Stimulated activated CD4-positive, alpha-beta T cell treated with anti-CD3 and anti-CD28 coated beads, Interleukin-15, amount 100 ng/mL, for 1 hour (primary cell): ENCODE measurements around the gene CHPF.

ENCODE experiments used
- DNase-seq, 2 donors: peaks; one replicate each; pipeline ENCODE4 v3.0.0-alpha.2; 2020; ENCODE audit warnings: low read depth in 1 of 2, low spot score in 1 of 2

The CHPF gene

DNA sequence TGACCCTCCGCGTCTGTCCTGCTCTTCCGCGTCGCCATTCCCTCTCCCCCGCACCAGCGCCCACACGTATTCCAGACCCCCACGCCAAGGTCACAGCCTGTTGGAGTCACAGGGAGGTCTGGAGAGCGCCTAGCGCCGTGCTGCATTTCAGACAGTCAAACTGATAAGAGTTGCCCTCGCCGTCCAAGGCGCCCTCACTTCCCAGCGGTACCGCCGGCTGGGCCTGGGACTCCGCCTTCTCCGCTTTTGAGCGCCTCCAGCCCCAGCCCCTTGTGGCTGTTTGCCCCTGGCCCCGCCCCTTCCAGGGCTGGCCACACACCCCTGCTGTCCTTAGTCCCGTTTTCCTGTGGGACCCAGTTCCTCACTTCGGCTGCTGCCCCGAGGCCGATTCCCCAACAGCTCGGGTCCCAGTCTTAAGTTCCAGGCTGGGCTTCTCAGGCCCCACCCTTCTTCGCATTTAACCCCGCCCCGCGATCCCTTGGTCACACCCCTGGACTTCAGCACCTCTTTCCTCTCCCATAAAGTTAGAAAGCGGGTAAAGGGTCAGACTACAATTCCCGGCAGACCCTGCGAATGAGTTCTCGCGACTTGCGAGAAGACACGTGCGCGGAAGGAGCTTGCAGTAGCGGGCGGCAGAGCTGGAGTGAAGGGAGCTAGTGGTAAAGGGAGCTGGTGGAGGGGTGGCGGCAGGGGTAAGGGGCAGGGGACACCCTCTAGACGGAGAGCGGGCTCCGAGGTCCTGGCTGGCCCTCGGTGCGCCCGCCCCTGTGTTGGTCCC, 45.1 kb downstream of the CHPF start, which contains the start of gene GMPPA:
GMPPA (plus strand) TSS at position 612 of the 778 bp plus-strand sequence. CDS start 1,085 bp downstream, outside the sequence.
- DNase-seq = peak; percentile 80 to 83

- no peak for DNase-seq
These were observed 45.9 kb downstream of the CHPF start for GRCh38 chr2:219497495-219498279.

DNA sequence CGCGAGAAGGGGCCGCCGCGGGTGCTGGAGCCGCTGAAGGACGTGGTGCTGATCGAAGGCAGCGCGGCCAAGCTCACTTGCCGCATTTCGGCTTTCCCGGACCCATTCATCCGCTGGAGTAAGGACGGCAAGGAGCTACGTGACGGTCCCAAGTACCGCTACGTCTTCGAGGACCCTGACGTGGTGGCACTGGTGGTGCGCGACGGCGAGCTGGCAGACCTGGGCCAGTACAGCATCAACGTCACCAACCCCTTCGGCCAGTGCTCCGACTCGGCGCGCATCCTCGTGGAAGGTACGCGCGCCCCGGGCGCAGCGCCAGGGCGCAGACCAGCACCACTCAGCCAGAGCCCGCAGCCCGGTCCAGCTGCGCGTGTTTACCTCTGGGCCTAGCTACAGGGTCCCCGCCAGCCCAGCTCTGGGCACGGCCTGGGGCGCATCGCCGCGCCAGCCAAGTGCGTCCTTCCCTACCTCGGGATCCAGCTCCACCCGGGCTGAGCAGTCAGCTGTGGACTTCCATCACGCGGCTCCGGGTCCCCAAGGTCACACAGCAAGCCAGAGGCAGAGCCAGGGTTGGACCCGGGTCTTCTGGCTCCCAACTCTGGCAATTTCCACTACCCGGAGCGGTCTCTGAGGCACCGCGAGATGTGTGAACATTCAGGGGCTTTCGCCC, 46.6 kb downstream of the CHPF start:
- no peak for DNase-seq

- no peak for DNase-seq
These were observed 47.3 kb downstream of the CHPF start for GRCh38 chr2:219496247-219496824.

DNA sequence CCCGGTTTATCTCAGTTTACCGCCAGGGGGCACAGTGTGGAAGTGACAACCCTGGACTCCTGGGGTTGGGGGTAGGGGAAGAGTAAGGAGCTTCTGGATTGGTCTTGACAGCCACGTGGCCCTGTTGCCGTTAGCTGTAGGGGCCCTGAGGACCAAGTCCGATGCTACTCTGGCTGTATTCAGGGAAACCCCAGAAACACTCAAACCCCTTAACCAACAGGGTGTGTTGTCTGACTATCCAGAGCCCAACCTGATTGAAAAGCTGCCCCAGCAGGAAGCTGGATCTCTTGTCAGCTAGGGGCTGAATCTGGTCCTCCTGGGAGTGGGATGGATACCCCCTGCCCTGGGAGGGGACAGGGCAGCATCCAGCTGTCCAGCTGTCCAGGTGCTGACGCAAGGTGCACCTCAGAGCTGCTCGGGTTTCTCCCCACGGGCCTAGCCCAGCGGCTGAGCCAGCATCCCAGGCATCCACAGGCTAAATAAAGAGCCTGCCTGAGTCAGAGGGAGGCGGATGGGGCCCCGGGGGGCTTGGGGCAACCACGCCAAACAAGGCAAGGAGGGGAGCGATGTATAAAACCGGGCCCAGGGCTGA, 48.0 kb downstream of the CHPF start:
- DNase-seq = peak in 1 of 2 donors; percentile 16

DNA sequence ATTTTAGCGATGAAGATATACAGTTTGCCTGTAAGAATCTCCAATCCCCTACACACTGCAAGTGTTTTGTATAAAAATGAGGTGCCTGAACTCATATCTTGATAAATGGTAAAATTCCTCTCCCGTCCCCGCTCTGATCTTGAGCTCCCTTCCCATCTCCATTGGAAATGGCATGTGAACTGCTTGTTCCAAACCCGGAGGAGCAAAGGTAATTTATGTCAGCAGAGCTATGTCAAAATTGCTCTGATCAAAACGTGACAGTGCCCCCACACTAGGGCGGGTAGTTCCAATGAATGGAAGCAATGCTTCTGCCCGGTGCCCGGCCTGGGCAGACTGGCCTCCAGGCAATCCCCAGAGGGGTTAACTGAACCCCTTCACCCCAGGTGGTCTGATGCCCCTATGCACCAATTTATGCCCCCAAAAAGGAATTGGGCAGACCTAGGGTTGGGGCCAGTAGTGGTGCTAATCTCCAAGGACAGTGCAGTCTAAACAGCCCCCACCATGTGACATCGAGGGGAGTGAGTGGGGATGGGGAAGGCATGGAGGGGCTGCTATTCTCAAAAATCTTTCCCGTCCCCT, 48.6 kb downstream of the CHPF start:
- no peak for DNase-seq

DNA sequence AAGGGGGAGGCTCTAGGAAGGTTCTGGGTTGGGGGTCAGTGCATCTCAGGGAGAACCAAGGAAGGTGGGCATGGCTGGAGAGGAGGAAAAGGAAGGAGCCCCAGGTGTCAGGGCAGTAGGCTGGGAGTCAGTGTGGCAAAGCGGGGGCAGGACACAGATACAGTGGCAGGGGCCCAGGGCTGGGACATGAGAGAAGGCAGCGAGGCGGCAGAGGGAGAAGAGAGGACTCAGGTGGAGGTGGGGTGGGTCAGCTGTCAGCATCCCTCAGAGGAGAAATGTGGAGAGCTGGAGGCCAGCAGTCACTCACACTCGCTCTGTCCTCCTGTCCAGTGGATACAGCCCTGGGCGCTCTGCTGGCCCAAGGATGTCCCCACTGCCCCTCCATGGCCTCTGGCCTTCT, 50.5 kb downstream of the CHPF start:
- DNase-seq = no peak

DNA sequence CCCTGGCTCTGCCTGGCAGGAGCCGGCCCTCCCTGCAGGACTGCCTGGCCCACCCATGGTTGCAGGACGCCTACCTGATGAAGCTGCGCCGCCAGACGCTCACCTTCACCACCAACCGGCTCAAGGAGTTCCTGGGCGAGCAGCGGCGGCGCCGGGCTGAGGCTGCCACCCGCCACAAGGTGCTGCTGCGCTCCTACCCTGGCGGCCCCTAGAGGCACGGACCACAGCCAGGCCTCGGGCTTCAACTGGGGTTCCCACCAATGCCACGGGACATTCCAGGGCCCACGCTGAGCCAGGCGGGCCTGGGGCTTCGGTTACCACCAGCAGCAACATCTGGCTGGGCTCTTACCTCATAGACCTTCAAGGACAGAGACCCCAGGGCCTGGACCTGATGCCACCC, 51.0 kb downstream of the CHPF start:
- no peak for DNase-seq

GRCh38 chr2:219491278-219491963, 52.2 kb downstream of the CHPF start:
- DNase-seq = no peak

DNA sequence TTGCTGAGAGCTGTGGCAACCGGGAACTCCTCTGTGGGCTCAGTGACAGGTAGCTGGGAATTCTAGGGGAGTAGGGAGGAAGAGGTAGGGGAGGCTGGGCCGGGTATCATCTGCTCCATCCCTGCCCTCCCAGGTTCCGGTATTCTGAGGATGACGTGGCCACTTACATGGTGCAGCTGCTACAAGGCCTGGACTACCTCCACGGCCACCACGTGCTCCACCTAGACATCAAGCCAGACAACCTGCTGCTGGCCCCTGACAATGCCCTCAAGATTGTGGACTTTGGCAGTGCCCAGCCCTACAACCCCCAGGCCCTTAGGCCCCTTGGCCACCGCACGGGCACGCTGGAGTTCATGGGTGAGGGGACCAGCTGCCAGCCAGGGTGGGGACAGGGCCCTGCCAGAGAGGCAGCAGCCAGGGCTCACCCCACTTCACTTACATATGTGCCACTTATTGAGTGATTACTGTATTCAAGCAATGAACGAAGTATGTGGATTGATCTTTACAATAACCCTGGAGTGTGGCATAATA, 52.9 kb downstream of the CHPF start:
- DNase-seq = no peak

DNA sequence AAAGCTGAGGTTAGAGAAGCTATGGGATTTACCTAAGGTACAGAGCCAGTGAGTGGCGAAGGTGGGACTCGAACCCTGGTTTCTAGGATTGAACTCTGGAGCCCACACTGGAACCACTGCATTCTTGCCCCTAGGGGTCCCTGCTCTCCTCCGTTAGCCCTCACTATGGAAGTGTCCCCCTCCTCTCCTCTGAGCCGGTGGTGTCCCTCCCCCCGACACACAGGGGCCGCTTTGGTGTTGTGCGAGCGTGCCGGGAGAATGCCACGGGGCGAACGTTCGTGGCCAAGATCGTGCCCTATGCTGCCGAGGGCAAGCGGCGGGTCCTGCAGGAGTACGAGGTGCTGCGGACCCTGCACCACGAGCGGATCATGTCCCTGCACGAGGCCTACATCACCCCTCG, 53.4 kb downstream of the CHPF start:
- no peak for DNase-seq

DNA sequence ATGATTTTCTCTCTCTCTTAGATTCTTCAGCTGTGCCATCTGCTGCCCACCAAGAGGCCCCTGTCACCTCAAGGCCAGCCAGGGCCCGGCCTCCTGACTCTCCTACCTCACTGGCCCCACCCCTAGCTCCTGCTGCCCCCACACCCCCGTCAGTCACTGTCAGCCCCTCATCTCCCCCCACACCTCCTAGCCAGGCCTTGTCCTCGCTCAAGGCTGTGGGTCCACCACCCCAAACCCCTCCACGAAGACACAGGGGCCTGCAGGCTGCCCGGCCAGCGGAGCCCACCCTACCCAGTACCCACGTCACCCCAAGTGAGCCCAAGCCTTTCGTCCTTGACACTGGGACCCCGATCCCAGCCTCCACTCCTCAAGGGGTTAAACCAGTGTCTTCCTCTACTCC, 54.3 kb downstream of the CHPF start:
- no peak for DNase-seq
